Upper lobe of left lung (tissue), 6 donors: ENCODE measurements around the gene LCA5L. TPM values are rescaled to one million over a fixed set of nuclear protein-coding genes. Genes with fewer than 3 reads are reported as not detected.

ENCODE experiments used
- ATAC-seq, 2 donors: fragments of 200-7000 bp; cut with Tn5 transposase; one replicate each; pipeline ENCODE4 v1.9.1; 2022; ENCODE audit warnings: mild to moderate bottlenecking in 2 of 2, moderate library complexity in 2 of 2; ENCODE audit not compliant: low FRiP score in 2 of 2
- DNase-seq, 2 donors: peaks; one replicate each; pipeline ENCODE4 v3.0.0-alpha.2; 2019 to 2020
- H3K27ac ChIP-seq, 4 donors: fragments of 200-600 bp; sonication (generic); one replicate each; pipeline ENCODE4 v1.5.1; 2016 to 2019
- H3K27me3 ChIP-seq, 4 donors: fragments of 200-600 bp; sonication (generic); one replicate each; pipeline ENCODE4 v1.5.1; 2017 to 2019
- H3K36me3 ChIP-seq, 4 donors: fragments of 200-600 bp; sonication (generic); one replicate each; pipeline ENCODE4 v1.5.1; 2016 to 2019
- H3K4me1 ChIP-seq, 4 donors: fragments of 200-600 bp; sonication (generic); one replicate each; pipeline ENCODE4 v1.5.1; 2018 to 2019
- H3K4me3 ChIP-seq, 4 donors: fragments of 200-600 bp; sonication (generic); one replicate each; pipeline ENCODE4 v1.5.1; 2017 to 2019; ENCODE audit warnings: mild to moderate bottlenecking in 2 of 4, moderate library complexity in 1 of 4
- H3K9me3 ChIP-seq, 4 donors: fragments of 200-600 bp; sonication (generic); one replicate each; pipeline ENCODE4 v1.5.1; 2018 to 2019
- CTCF ChIP-seq, 6 experiments: fragments of 450-650 bp in 4 of 6; fragments of 200-600 bp in 2 of 6; sonication (generic) in 2 of 6; IDR thresholded peaks; one replicate each; pipeline ENCODE4 v1.5.1; 2016 to 2019; ENCODE audit warnings: antibody characterized with exemption in 6 of 6
- EP300 ChIP-seq, 4 donors: sonication (generic); formaldehyde crosslinking; IDR thresholded peaks; one replicate each; pipeline ENCODE4 v1.5.1; 2017; ENCODE audit warnings: antibody characterized with exemption in 4 of 4, control low read depth in 2 of 4
- POLR2A ChIP-seq, 4 donors: fragments of 450-650 bp; IDR thresholded peaks; one replicate each; pipeline ENCODE4 v1.5.1; 2016 to 2017; ENCODE audit warnings: antibody characterized with exemption in 4 of 4, mild to moderate bottlenecking in 2 of 4
- POLR2AphosphoS5 ChIP-seq, 2 donors: sonication (generic); formaldehyde crosslinking; IDR thresholded peaks; one replicate each; pipeline ENCODE4 v1.5.1; 2017; ENCODE audit warnings: antibody characterized with exemption in 2 of 2
- WGBS, 2 donors: methylation state at CpG; one replicate each; pipeline ENCODE4 v1.1.5; 2017 to 2018; 5-methylcytosine and 5-hydroxymethylcytosine counted together
- total RNA-seq, 6 donors: library from RNA; depleted of rRNA in 4 of 6; stranded (reverse); fragments of >200 nt in 4 of 6; gene quantifications; one replicate each; pipeline versions ENCODE4 v1.1.0 to v1.2.1, GENCODE V29; 2016 to 2021
- donor health status: DM: no; HTN: no; CAD: no; lungs with moderate emphysema.
- donor health status: DM: no; HTN: yes; CAD: no; lungs with severe emphysema.

The LCA5L gene
- total RNA-seq, 6 donors from 2014 or later = 1.9 to 16.6 (median 2.5) TPM; not detected in 1

DNA sequence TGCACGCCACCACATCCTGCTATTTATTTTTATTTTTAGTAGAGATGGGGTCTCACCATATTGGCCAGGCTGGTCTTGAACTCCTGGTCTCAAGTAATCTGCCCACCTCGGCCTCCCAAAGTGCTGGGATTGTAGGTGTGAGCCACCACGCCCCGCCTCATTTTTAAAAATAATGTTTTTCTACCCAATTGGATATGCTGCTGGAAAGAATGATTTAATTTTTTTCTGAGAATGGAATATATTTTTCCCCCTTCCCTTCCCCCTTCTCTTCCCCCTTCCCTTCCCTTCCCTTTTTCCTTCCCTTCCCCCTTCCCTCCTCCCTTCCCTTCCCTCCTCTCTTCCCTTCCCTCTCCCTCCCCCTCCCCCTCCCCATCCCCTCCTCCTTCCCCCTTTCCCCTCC is 79.0 kb downstream of the LCA5L start:
- Histone ChIP-seq H3K36me3 (no peaks in the 10 kb centered on the region), H3K27ac (no peak overlapping the region), H3K4me3 (no peak overlapping the region), H3K9me3 (no peaks in the 10 kb centered on the region), H3K27me3 (no peaks in the 10 kb centered on the region), H3K4me1 (peaks cover 0 to 4% (median 0%) of the 10 kb centered on the region in 4 donors)
- ATAC-seq (no peak), DNase-seq (no peak)
- WGBS, 2 donors = 94% methylated on average over 4 of the region's 4 CpGs
- TF ChIP-seq EP300 (IDR thresholded peaks at IDR 0.05) (no peak), POLR2AphosphoS5 (IDR thresholded peaks at IDR 0.05) (no peak), POLR2A (IDR thresholded peaks at IDR 0.05) (no peak), CTCF (IDR thresholded peaks at IDR 0.05) (no peak)

- no peaks in the 10 kb centered on the region for H3K9me3 ChIP-seq
- ATAC-seq = no peak
- H3K4me1 ChIP-seq = no peaks in the 10 kb centered on the region
- no peak overlapping the region for H3K4me3 ChIP-seq
- H3K36me3 ChIP-seq = no peaks in the 10 kb centered on the region
- no peaks in the 10 kb centered on the region for H3K27me3 ChIP-seq
- 72 to 75% methylated on average over 4 of the region's 4 CpGs for WGBS, 2 donors
- H3K27ac ChIP-seq = no peak overlapping the region
- DNase-seq = no peak
- TF ChIP-seq EP300 (IDR thresholded peaks at IDR 0.05) (no peak), CTCF (IDR thresholded peaks at IDR 0.05) (no peak), POLR2A (IDR thresholded peaks at IDR 0.05) (no peak)
These were observed 80.6 kb downstream of the LCA5L start for GRCh38 chr21:39364949-39365348.

- Histone ChIP-seq H3K4me3 (no peak overlapping the region), H3K36me3 (no peaks in the 10 kb centered on the region), H3K27ac (no peak overlapping the region), H3K27me3 (no peaks in the 10 kb centered on the region), H3K9me3 (no peaks in the 10 kb centered on the region), H3K4me1 (no peaks in the 10 kb centered on the region)
- ATAC-seq (no peak), DNase-seq (no peak)
- WGBS, 2 donors = 81 to 87% methylated on average over 6 of the region's 6 CpGs
- TF ChIP-seq POLR2A (IDR thresholded peaks at IDR 0.05) = no peak
- no peak for TF ChIP-seq EP300 (IDR thresholded peaks at IDR 0.05)
- TF ChIP-seq CTCF (IDR thresholded peaks at IDR 0.05) = no peak
- no peak for TF ChIP-seq POLR2AphosphoS5 (IDR thresholded peaks at IDR 0.05)
These were observed 81.7 kb downstream of the LCA5L start for GRCh38 chr21:39363607-39364555.

DNA sequence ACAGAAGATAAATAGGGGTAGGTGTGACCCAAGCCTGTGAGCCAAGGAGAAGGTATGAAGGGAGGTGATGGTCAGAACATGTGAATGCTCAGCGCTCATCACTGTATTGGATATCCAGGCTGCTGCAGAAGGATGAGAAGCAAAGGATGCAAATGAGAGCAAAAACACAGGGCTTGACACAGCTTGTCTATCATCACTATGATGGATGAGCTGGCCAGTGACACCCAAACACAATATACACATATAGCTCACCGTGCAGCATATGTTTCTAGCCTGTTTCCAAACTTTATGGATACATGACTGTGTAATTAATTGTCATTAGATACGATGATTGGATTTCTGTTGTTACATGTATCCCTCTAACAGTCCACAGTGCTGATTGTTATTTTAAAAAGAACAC is 82.8 kb downstream of the LCA5L start:
- Histone ChIP-seq H3K4me1 (no peaks in the 10 kb centered on the region), H3K27me3 (no peaks in the 10 kb centered on the region), H3K9me3 (no peaks in the 10 kb centered on the region), H3K36me3 (no peaks in the 10 kb centered on the region), H3K4me3 (no peak overlapping the region), H3K27ac (no peak overlapping the region)
- 85 to 86% methylated on average over 3 of the region's 3 CpGs for WGBS, 2 donors
- ATAC-seq (peak in 1 of 2 donors; percentile 12), DNase-seq (no peak)
- TF ChIP-seq POLR2AphosphoS5 (IDR thresholded peaks at IDR 0.05) (no peak), POLR2A (IDR thresholded peaks at IDR 0.05) (no peak), EP300 (IDR thresholded peaks at IDR 0.05) (no peak), CTCF (IDR thresholded peaks at IDR 0.05) (no peak)

DNA sequence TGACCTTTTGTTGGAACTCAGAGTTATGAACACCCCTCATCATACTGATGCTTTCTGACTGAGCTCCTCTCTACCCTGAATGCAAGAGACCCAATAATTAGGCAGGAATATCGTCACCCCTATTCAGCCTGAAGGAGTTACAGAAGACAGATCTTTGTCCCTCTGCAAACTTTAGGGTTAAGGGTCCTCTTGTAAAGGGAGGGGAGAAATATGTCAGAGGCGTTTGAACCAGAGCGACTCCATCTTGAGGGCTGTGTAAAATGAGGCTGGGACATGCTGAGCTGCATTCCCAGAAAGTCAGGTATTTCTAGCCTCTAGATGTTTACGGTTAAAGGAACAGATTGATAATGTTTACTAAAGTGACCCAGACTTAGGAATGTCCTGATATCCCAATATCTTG is 86.2 kb downstream of the LCA5L start:
- Histone ChIP-seq H3K9me3 (no peaks in the 10 kb centered on the region), H3K4me3 (no peak overlapping the region), H3K27me3 (no peaks in the 10 kb centered on the region), H3K4me1 (no peaks in the 10 kb centered on the region), H3K36me3 (no peaks in the 10 kb centered on the region), H3K27ac (no peak overlapping the region)
- WGBS, 2 donors = 70 to 79% methylated on average over 4 of the region's 4 CpGs
- ATAC-seq (no peak), DNase-seq (no peak)
- no peak for TF ChIP-seq POLR2A (IDR thresholded peaks at IDR 0.05)
- TF ChIP-seq EP300 (IDR thresholded peaks at IDR 0.05) = no peak
- TF ChIP-seq CTCF (IDR thresholded peaks at IDR 0.05) = no peak
- TF ChIP-seq POLR2AphosphoS5 (IDR thresholded peaks at IDR 0.05) = no peak
